Measurements from ENCODE around the gene SBF2.
"Not testable (repeated sequence)": the region's sequence is repeated elsewhere in the genome, so short reads cannot be mapped to it uniquely, and the experiment has no call there.

SBF2 gene

GRCh38 chr11:10197091-10197490 is 96.9 kb downstream of the SBF2 start:
- peak; percentile 51 for DNase-seq (ENCODE audit: low spot score)

- peak; percentile 27 for DNase-seq (ENCODE audit: low spot score)
Measured at GRCh38 chr11:10192036-10192435, 102.0 kb downstream of the SBF2 start.

DNA sequence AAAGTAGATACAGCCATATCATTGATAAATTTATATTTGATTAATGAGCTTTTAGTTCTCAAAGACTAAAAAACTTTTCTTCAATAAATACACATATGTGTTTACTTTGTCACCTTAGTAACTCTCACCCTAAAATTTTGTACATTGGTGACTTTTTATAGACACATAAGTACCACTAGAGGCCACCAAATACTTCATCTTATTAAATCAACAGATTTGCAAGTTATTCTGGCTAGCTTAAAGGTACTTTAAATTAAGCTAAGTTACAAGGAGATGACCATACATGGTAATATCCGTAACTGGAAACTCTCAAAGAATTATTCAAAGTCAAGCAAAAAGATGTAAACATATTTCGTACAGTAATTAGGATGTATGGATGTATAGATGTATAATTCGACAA is 112.2 kb downstream of the SBF2 start:
- peak; percentile 26 for DNase-seq (ENCODE audit: low spot score)

GRCh38 chr11:10164621-10165020 is 129.4 kb downstream of the SBF2 start:
- no peak for DNase-seq (ENCODE audit: low spot score)

DNA sequence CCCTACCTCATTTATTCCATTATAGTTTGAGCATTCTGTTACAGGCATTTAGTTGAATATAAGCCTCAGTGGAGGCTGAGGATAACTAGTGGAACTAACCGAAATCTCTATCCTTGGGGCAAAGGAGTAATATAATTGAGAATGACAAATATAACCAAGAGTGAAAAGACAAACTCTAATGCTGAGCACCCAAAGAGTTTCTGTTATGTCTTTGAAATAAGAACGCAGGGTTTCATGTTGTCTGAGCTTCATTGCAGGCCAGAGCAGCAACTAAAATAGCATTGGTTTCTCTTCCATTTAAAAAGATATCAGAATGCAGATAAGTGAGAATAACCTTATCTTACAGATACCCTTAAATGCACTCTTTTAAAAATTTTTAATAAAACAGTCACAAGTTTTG is 131.8 kb downstream of the SBF2 start:
- no peak for DNase-seq (ENCODE audit: low spot score)

DNA sequence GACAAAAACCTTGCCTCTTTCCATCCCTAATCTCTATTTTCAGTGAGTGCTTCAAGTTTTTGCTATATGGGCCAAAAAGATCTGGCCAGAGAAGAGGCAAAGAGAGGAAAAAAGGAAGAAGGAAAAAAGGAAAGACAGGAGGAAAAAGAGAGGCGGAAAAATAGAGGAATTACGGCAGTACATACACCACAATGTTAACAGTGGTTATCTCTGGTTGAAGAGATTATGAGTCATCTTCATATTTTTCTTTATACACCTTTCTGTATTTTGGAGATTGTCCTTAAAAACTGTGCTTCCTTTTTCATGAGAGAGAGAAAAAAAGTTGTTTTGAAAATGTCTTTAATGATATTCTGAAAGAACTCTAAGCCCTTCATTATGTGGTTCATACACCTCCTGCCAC is 133.7 kb downstream of the SBF2 start:
- DNase-seq (ENCODE audit: low spot score) = no peak

- DNase-seq (ENCODE audit: low spot score) = no peak
Measured at GRCh38 chr11:10158461-10158860, 135.6 kb downstream of the SBF2 start.

GRCh38 chr11:10155793-10156490 is 138.1 kb downstream of the SBF2 start:
- no peak for DNase-seq (ENCODE audit: low spot score)

DNA sequence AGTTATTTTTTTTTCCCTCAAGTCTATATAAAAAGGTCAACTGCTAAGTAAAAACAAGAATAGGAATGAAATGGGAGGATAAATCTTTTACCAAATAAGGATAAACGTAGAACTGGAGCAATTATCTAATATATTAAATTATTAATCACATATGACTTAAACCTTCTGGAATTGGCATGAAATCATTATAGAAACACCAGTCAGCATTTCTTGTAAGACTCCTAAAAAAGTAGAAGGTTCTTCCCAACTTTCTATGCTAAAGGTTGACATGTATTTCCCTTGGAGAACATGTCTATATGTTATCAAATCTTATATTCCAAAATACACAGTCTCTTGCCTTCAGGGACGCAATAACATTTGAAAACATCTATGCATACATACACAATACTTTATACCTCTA is 143.2 kb downstream of the SBF2 start:
- no peak for DNase-seq (ENCODE audit: low spot score)

DNA sequence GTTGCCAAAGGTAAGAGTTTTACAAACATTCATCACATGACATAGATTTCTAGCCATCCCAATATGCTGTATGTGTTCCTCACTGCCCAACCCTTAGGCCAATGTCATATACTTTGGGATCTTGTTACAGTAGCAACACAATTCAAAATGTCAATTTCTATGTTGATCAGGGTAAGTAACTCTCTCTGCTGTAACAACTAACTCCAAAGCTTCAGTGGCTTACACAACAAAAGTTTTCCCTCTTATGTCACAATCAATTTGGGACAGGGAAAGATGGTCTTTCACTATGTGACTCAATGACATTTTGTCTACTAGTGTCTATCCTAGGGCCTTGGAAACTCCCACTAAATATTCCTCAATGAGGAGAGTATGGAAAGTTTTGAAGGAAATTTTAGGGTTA is 144.5 kb downstream of the SBF2 start:
- no peak for DNase-seq (ENCODE audit: low spot score)

- DNase-seq (ENCODE audit: low spot score) = no peak
Measured at GRCh38 chr11:10147195-10147594, 146.8 kb downstream of the SBF2 start.

DNA sequence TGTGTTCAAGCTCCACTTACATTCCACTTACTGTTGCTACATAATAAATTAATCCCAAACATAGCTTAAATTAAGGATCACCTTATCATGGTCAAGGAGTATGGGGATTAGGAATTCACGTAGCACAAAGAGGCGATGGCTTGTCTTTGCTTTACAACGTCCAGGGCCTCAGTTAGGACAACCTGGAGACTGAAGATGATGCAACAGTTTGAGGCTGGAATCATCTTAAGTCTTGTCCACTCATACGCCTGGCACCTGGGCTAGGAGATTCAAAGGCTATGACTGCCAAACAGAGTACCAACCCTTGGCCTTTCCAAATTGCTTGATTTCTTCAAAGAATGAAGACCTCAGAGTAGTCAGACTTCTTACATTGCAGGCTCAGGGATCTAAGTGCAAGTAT is 149.1 kb downstream of the SBF2 start:
- DNase-seq (ENCODE audit: low spot score) = no peak

DNA sequence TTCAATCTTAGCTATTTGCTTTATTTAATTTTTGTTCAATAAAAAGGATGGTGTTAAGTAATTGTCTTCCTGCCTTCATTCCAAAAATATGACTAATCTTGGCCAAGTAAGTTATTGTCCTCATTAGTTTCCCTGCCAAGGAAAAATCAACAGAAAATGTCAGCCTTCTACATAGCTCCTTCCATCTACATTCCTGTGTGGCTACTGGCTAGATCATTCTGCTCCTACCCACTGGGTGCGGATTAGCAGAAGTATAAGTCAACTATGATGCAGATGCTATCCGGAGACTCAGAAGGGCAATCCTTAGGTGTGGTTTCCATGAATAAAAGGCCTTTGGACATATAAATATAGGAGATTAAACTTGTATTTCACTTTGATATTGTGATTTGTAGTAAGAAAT is 154.4 kb downstream of the SBF2 start:
- peak; percentile 82 for DNase-seq (ENCODE audit: low spot score)

DNA sequence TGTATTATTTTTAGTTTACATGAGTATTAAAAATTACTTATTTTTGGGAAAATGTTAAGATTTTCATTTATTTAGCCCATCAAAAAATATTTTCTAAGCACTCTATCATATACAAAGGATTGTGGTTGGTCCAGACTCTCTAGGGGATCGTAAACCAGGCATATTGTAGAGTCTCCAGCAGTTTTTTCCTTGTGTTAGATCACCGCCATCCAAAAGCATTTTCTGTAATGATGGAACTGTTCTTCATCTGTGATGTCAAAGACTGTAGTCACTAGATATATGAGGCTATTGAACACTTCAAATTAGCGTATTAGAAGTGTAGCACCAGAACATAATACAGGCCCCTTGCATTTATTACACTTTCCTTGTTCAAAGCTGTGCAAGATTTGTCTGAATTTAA is 154.9 kb downstream of the SBF2 start:
- no peak for DNase-seq (ENCODE audit: low spot score)

GRCh38 chr11:10134975-10135481 is 159.0 kb downstream of the SBF2 start:
- DNase-seq (ENCODE audit: low spot score) = no peak

DNA sequence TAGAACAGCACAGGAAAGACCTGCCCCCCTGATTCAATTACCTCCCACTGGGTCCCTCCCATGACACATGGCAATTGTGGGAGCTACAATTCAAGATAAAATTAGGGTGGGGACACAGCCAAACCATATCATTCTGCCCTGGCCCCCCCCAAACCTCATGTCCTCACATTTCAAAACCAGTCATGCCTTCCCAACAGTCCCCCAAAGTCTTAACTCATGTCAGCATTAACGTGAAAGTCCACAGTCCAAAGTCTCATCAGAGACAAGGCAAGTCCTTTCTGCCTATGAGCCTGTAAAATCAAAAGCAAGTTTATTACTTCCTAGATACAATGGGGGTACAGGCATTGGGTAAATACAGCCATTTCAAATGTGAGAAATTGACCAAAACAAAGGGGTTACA is 159.8 kb downstream of the SBF2 start:
- DNase-seq (ENCODE audit: low spot score) = not testable (repeated sequence)

DNA sequence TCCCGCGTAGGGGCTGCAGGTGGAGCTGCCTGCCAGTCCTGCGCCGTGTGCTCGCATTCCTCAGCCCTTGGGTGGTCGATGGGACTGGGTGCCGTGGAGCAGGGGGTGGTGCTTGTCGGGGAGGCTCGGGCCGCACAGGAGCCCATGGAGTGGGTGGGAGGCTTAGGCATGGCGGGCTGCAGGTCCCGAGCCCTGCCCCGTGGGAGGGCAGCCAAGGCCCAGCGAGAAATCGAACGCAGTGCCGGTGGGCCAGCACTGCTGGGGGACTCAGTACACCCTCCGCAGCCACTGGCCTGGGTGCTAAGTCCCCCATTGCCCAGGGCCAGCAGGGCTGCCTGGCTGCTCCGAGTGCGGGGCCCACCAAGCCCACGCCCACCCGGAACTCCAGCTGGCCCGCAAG is 160.8 kb downstream of the SBF2 start:
- DNase-seq (ENCODE audit: low spot score) = not testable (repeated sequence)

DNA sequence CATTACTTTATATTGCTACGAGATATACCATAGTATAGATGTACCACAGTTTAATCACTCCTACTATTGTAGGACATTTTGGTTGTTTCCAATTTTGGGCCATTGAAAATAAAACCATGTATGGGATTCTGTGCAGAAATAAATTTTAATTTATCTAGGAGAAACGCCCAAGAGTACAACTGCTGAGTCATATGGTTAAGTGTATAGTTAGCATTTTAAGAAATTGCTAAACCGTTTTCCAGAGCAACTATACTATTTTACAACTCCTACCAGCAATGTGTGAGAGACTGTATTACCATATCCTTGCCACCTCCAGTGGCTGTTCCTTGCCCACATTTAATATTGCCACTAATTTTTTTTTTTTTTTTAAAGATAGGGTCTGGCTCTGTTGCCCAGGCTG is 163.1 kb downstream of the SBF2 start:
- no peak for DNase-seq (ENCODE audit: low spot score)

- DNase-seq (ENCODE audit: low spot score) = not testable (repeated sequence)
Measured at GRCh38 chr11:10129184-10129583, 164.8 kb downstream of the SBF2 start.

- DNase-seq (ENCODE audit: low spot score) = peak; percentile 22
Measured at GRCh38 chr11:10125522-10126133, 168.4 kb downstream of the SBF2 start.

GRCh38 chr11:10122326-10123197 is 171.5 kb downstream of the SBF2 start:
- peak; percentile 16 for DNase-seq (ENCODE audit: low spot score)

- DNase-seq (ENCODE audit: low spot score) = no peak
Measured at GRCh38 chr11:10118865-10119264, 175.2 kb downstream of the SBF2 start.

Data from AG20443 (cell line).